ENCODE data around the gene NT5C.

The NT5C gene

GRCh38 chr17:75124041-75124818, 7.3 kb downstream of the NT5C start:
- Histone ChIP-seq H3K9me3 (ENCODE audit: low read length) (no peaks in the 10 kb centered on the region), H3K36me3 (ENCODE audit: insufficient read depth, low read length) (peaks cover 15% of the 10 kb centered on the region), H4K20me1 (ENCODE audit: insufficient read depth, low read length) (no peaks in the 10 kb centered on the region), H3K4me2 (ENCODE audit: low read length) (no peak overlapping the region), H3K4me3 (ENCODE audit: low read depth, low read length, poor library complexity, severe bottlenecking) (no peak overlapping the region), H3K9me2 (ENCODE audit: low read depth, low read length) (no peaks in the 10 kb centered on the region), H3K27ac (ENCODE audit: low read depth, low read length, poor library complexity, severe bottlenecking) (no peak overlapping the region), H3K79me2 (ENCODE audit: insufficient read depth, low read length) (no peaks in the 10 kb centered on the region), H3K27me3 (ENCODE audit: insufficient read depth, low read length) (no peaks in the 10 kb centered on the region), H3F3A (ENCODE audit: insufficient read depth, low read length) (no peaks in the 10 kb centered on the region), H3K9ac (ENCODE audit: low read length) (no peak overlapping the region), H3K4me1 (ENCODE audit: insufficient read depth, low read length, severe bottlenecking) (peaks cover 22% of the 10 kb centered on the region), H2AFZ (ENCODE audit: low read length) (no peak overlapping the region)
- no peak for TF ChIP-seq CTCF (IDR thresholded peaks at IDR 0.05; ENCODE audit: low read length)
- TF ChIP-seq EZH2 (IDR thresholded peaks at IDR 0.05; ENCODE audit: borderline replicate concordance, low read length), result no peak

GRCh38 chr17:75118307-75118706, 13.2 kb downstream of the NT5C start:
- Histone ChIP-seq H3K4me2 (ENCODE audit: low read length) (no peak overlapping the region), H3K27me3 (ENCODE audit: insufficient read depth, low read length) (no peaks in the 10 kb centered on the region), H4K20me1 (ENCODE audit: insufficient read depth, low read length) (no peaks in the 10 kb centered on the region), H3K27ac (ENCODE audit: low read depth, low read length, poor library complexity, severe bottlenecking) (no peak overlapping the region), H3K9ac (ENCODE audit: low read length) (no peak overlapping the region), H3K4me3 (ENCODE audit: low read depth, low read length, poor library complexity, severe bottlenecking) (no peak overlapping the region), H3K9me3 (ENCODE audit: low read length) (no peaks in the 10 kb centered on the region), H3K36me3 (ENCODE audit: insufficient read depth, low read length) (peaks cover 27% of the 10 kb centered on the region), H3F3A (ENCODE audit: insufficient read depth, low read length) (no peaks in the 10 kb centered on the region), H2AFZ (ENCODE audit: low read length) (no peak overlapping the region), H3K4me1 (ENCODE audit: insufficient read depth, low read length, severe bottlenecking) (peaks cover 15% of the 10 kb centered on the region), H3K79me2 (ENCODE audit: insufficient read depth, low read length) (no peaks in the 10 kb centered on the region), H3K9me2 (ENCODE audit: low read depth, low read length) (no peaks in the 10 kb centered on the region)
- no peak for TF ChIP-seq CTCF (IDR thresholded peaks at IDR 0.05; ENCODE audit: low read length)
- no peak for TF ChIP-seq EZH2 (IDR thresholded peaks at IDR 0.05; ENCODE audit: borderline replicate concordance, low read length)

GRCh38 chr17:75116737-75117136, 14.8 kb downstream of the NT5C start:
- Histone ChIP-seq H4K20me1 (ENCODE audit: insufficient read depth, low read length) (no peaks in the 10 kb centered on the region), H3K9me3 (ENCODE audit: low read length) (no peaks in the 10 kb centered on the region)
- TF ChIP-seq EZH2 (IDR thresholded peaks at IDR 0.05; ENCODE audit: borderline replicate concordance, low read length), result no peak
- TF ChIP-seq CTCF (IDR thresholded peaks at IDR 0.05; ENCODE audit: low read length), result no peak

More at GRCh38 chr17:75116737-75117136, 14.8 kb downstream of the NT5C start:
- H3K27me3 ChIP-seq (ENCODE audit: insufficient read depth, low read length), result no peaks in the 10 kb centered on the region
- 0 out of 2 replicates have a peak, but pooled peaks cover 3% of the 10 kb centered on the region for H3F3A ChIP-seq (ENCODE audit: insufficient read depth, low read length)
- no peak overlapping the region for H3K4me2 ChIP-seq (ENCODE audit: low read length)
- peaks cover 18% of the 10 kb centered on the region for H3K4me1 ChIP-seq (ENCODE audit: insufficient read depth, low read length, severe bottlenecking)
- H3K9ac ChIP-seq (ENCODE audit: low read length), result no peak overlapping the region
- H3K36me3 ChIP-seq (ENCODE audit: insufficient read depth, low read length), result peaks cover 27% of the 10 kb centered on the region
- no peak overlapping the region for H3K27ac ChIP-seq (ENCODE audit: low read depth, low read length, poor library complexity, severe bottlenecking)
- H3K9me2 ChIP-seq (ENCODE audit: low read depth, low read length), result no peaks in the 10 kb centered on the region
- no peaks in the 10 kb centered on the region for H3K79me2 ChIP-seq (ENCODE audit: insufficient read depth, low read length)
- H2AFZ ChIP-seq (ENCODE audit: low read length), result no peak overlapping the region
- no peak overlapping the region for H3K4me3 ChIP-seq (ENCODE audit: low read depth, low read length, poor library complexity, severe bottlenecking)

Data from OCI-LY1 (cell line).